ENCODE measurements around the gene FGA.

DNA sequence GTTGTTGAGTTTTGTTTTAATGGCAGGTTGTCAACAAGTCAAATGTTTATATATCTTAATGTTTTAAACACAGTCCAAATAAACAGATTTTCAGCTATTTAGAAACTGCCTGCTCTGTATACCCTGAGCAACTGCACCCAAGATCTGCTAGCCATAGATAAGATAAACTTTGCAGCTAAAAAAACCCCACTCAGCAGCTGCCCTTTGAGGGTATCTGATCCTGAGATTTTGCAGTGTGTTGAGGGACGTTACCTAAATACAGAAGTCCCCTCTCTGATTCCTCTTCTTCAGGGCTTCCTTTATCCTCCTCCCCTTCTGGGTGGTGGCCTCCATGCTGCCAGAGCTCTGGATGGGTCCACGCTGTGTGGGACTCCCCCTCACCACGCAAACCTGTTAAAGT, 32.9 kb upstream of the FGA start:
- no peak for TF ChIP-seq POLR2A (IDR thresholded peaks at IDR 0.05)
- TF ChIP-seq CTCF (IDR thresholded peaks at IDR 0.05): no peak
- no peak for TF ChIP-seq POLR2AphosphoS5 (IDR thresholded peaks at IDR 0.05)
